ENCODE data around the gene METTL4. TPM values are rescaled to one million over a fixed set of nuclear protein-coding genes. Genes with fewer than 3 reads are reported as not detected.
"Not testable (repeated sequence)": the region's sequence is repeated elsewhere in the genome, so short reads cannot be mapped to it uniquely, and the experiment has no call there.

METTL4 gene
- total RNA-seq, 1 donor from 2014 or later, result 8.9 TPM

DNA sequence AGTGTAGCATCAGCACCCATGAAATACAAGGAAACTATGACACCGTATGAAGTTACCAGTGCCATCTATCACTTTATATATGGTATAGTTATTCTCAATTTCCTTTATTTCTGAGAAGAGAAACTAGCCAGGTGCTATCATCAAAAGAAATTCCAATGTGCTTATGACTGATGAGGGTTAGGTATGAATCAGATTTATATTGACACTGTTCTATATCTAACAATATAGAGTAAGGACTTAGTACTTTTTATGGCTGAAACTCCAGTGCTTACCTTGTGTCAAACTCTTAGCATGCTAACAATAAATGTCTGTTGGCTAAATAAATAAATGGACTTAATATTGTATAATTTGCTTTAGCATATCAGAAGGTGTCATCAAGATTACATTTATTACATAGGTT, 6.9 kb downstream of the METTL4 start:
- DNase-seq (ENCODE audit: low spot score), result no peak

DNA sequence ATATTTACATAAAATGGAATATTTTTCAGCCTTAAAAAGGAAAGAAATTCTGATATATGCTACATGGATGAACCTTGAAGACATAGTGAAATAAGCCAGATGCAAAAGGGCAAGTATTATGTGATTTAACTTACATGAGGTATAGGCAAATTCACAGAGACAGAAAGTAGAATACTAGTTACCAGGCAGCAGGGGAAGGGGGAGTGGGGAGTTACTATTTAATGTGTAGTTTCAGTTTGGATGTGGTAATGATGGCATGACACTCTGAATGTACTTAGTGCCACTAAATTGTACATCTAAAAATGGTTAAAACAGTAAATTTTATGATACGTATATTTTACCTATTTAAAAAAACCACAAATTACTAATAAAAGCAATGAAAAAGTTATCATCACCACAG, 12.1 kb downstream of the METTL4 start:
- DNase-seq (ENCODE audit: low spot score), result no peak

DNA sequence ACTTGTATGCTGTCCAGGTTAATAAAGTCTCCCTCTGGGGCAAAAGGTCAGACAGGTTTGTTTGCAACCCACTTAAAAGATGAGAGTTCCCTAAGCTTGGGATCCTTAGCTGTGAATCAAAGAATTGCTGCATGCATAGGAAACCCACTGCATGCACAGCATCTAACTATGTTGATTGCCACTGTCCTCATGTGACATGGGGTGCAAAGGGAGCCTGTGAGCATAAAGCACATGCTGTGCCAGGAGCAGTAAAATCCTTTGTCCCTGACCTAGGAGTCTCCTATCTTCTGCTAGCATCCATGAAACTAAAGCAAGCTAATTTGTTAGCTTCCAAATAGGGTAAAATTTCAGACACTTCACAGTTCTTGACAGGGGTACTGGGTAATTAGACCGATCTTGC, 13.8 kb downstream of the METTL4 start:
- no peak for DNase-seq (ENCODE audit: low spot score)

DNA sequence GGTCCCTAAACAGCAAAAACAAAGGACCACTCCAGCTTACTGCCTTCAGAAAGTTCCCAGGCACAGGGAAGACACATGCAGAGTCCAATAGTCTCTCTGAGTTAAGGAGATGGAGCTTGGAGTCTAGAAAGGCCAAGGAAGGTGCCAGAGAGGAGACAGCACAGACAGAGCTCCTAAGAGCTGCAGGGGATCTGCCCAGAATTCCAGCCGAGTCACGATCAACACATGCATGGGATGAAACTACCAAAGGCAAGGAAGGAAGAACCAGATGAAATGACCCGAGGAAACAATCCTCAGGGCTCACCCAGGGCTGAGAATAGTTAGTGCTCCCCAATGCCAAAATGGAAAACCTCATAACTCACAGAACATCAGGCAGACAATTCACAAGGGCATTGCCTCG, 15.4 kb downstream of the METTL4 start:
- DNase-seq (ENCODE audit: low spot score), result no peak

DNA sequence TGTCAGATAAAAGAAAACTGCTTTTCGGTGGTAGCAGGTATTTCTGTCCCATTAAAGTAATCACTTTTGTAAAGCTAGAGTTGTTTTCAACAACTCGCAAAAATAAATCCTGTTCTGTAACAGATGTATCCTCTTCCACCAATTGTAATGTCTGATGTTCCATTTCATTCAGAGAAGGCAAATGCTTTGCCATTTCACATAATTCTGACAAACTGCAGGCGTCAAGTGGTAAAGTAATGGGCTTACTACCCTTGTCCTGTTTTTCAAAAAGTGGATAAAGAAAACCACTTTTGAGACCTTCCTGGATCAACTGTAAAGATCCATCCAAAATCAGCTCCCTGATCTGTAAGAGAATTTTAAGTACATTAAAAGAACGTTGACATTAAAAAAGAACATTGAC, 16.6 kb downstream of the METTL4 start:
- DNase-seq (ENCODE audit: low spot score), result no peak

DNA sequence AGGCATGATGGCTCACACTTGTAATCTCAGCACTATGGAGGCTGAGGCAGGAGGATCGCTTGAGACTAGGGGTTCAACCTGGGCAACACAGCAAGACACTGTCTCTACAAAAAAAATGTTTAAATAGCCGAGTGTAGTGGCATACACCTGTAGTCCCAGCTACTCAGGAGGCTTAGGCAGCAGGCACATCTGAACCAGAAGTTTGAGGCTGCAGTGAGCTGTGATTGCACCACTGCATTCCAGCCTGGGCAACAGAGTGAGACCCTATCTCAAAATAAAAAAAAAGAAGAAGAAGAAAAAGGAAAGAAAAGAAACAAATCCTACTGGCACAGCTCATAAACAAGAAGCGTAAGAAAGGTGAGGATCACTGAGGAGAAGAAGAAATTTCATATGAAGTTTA, 19.9 kb downstream of the METTL4 start:
- no peak for DNase-seq (ENCODE audit: low spot score)

DNA sequence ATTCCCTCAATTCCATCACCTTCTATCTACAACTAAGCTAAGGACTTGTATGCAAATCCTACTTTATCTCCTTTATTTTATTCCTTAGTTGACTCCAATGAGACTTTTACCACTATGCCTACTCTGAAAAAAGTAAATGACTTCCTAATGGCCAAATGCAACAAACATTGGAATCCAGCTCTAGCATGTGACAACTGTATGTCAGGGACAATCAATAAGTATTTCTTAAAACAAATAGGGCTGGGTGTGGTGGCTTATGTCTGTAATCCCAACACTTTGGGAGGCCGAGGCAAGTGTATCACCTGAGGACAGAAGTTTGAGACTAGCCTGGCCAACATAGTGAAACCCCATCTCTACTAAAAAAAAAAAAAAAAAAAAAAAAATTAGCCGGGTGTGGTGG, 21.8 kb downstream of the METTL4 start:
- no peak for DNase-seq (ENCODE audit: low spot score)

DNA sequence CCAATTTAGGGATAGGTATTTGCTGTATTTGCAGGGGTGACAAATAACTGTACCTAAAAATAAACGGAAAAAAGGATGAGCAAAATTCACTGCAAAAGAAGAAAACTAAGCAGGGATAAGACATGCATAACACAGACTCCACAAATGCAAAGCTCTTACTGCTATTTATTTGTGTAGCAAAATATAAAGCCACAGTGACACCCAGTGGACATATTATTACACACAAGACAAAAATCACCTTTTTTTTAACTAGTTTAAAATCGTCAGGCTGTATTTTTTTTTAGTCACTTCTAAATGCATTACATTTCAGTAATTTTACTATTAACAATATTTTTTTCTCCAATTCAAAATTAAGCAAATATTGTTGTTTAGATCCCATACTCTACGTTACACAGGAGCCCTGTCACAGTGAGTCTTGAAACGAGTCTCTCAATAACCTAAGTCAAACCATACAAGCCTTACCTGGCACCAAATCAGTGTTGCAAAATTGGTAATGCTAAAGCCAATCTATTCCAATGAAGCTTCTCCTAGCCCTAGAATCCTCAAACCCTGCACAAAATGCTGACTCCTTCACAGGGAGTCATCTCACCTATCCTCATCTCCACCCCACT, 23.7 kb downstream of the METTL4 start:
- DNase-seq (ENCODE audit: low spot score), result no peak

DNA sequence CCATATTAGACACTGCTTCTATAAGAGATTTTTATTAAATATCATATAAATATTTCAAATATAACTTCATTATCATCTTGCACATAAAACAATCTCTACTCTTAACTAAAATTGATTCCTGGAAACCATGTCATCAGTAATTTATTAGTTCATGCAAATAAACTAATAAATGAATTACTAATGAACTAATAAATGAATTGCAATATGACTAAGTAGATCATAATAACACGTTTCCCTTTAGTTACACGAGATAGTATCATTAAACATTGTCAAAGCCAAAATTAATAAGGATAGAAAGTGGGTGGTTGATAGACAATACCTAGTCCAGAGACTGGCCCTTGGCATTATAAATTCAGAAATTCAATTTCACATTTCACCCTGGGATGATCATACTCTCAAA, 26.1 kb downstream of the METTL4 start:
- no peak for DNase-seq (ENCODE audit: low spot score)

DNA sequence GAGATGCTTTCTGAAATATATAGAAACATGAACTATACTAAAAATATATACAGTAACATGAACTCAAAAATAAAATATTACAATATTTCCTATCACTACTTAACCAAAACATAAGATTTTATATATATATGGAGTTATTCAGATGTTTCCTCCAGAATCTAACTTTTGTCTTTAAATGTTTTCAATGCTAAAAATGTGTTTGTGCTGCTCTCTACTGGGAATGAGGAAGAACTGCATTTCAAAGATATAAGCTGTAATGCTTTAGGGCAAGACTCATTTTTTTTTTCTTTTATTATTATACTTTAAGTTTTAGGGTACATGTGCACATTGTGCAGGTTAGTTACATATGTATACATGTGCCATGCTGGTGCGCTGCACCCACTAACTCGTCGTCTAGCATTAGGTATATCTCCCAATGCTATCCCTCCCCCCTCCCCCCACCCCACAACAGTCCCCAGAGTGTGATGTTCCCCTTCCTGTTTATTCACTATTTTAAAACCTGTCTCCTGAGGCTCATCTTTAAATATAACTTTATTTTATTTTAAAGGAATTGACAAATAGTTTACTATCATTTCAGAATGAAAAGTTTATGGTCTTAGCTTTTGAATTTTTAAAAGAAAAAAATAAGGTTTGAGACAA, 29.3 kb downstream of the METTL4 start:
- DNase-seq (ENCODE audit: low spot score), result not testable (repeated sequence)

DNA sequence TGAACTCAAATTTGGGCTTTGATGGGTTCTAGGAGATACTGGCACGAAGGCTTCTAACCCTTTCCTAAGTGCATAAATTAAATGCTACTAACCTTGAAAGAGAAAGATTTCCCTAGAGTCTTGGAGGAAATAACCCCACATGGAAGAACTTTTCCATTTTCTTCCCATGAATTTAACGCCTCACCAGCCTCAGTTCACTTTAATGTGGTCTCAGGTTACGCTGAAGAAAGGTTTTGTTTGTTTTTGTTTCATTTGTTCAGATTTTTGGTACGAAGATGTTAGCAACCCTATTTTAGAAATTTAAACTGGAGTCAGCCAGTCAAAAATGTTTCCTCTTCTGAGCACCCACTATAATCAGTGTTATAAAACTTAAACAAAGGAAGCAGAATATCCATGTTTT, 30.7 kb downstream of the METTL4 start:
- no peak for DNase-seq (ENCODE audit: low spot score)

DNA sequence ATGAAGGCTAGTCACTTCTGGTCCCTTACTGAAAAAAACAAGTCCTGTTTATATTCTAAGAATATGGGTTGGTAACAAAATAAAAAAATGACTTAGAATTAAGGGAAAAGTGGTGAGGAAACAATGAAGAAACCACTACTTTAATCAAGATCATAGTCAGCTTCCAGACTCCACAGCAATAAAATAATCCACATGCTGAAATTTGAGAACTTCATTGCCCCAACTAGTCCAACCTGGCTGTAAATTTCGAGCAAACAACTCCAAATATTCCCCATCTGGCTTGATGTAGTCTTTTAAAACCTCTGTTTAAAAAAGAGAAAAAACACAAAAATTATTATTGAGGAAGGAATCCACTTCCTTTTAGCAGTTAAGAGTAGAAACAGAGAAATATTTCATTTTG, 32.5 kb downstream of the METTL4 start:
- DNase-seq (ENCODE audit: low spot score), result no peak

DNA sequence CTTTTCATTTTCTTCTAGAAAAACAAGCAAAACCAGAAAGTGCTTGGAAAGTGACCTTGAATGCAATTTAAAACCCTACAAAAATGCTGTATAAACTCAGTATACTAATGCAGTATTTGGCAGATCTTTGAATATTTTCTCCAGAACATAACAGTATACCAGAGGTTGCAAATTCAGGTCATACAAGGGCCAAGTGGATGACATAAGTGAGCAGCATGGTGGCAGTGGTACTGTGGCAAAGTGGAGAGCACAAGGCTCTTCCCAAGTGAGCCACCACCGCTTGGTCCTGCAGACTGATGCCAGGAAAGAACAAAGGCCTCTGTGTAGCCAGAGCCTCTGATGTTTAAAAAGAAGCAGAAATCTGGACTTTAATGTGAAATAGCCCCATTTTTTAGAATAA, 33.1 kb downstream of the METTL4 start:
- DNase-seq (ENCODE audit: low spot score), result no peak

DNA sequence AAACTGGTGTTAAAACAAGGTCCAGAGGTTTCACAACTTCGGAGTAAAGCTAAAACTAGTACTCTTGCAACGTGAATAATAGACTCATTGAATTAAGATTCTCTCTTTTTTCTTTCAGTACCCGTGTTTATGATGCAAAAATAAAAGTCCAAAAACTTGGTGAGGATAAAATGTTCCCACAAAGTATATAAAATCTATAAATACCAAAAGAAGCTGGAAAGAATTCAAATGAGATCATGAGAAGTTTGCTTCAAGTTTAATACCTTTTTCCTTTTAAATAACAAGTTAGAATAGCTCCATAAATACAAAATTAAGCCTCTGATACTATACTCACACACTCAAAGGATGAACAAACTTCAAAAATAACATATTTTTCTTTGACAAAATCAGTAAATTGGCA, 34.0 kb downstream of the METTL4 start:
- no peak for DNase-seq (ENCODE audit: low spot score)

DNA sequence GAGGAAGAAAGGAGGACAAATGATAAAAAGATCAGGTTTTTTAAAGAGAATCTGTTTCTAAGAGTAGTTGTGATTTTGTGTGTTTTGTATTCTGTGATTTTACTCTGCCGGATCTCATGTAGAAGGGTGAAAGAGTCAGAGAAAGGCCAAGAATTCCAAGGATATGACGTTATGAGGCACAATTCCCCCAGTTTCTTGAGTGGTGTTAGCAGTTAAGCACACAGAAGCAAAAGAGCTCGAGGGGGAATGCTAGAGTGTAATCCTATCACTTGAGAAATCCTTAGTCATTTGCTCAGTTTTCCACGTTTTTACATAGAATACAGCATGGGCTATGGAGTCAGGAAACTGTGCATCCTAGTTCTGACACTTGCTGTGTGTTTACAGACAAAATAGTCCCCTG, 34.8 kb downstream of the METTL4 start:
- DNase-seq (ENCODE audit: low spot score), result no peak

DNA sequence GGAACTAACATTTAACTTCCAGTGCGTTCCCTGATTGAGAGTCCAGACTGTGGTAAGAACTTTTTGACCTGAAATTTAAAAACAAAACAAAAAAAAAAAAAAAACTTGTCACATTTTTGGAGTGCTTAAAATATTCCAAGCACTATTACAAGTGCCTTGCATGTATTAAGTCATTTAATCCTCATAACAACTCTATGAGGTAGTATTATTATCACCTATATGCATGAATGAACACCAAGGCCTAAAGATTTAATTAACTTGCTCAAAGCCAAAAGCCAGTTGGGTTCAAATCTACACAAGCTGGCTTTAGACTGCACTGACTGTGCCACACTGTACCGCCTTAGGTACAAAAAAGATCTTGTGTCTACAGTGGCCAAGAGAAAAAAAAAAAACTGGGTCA, 35.2 kb downstream of the METTL4 start:
- no peak for DNase-seq (ENCODE audit: low spot score)

DNA sequence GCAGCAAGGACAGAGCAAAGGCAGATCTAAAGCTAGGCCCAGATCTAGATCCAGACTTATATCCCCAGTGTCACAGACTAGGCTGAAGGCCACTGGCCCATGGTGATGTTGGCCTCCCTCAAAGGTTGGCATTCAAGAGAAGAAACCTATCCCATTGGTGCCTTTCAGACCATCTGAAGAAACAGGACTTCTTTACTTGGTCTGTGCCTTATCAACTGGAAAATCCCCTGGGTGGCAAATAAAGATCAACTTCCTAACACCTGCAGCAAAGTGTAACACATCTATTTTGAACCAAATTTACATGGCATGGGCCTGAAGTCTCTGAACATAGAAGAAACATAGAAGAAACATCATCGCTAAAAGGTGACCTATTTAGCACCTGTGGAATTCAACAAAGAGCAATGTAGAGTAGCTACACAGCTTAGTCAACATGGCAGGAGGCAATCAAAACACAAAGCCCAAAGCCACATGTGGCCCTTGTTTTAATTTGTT, 35.8 kb downstream of the METTL4 start:
- no peak for DNase-seq (ENCODE audit: low spot score)

DNA sequence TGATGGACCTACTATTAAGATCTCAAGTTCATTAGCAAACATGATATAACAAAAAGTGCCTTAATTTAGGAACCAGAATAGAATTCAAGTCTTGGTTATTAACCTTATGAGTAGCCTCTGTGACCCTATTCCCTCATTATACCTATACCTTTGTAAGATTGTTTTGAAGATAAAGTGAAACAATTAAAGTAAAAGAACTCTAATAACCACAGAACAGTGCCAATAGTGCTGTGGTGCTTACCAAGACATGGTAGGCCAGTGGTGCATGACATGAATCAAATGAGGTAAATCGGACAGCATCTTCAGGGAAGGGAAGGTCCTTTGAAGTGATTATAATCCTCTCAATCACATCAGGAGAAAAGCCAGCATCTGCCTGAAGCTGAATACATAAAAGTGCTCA, 36.4 kb downstream of the METTL4 start:
- no peak for DNase-seq (ENCODE audit: low spot score)

DNA sequence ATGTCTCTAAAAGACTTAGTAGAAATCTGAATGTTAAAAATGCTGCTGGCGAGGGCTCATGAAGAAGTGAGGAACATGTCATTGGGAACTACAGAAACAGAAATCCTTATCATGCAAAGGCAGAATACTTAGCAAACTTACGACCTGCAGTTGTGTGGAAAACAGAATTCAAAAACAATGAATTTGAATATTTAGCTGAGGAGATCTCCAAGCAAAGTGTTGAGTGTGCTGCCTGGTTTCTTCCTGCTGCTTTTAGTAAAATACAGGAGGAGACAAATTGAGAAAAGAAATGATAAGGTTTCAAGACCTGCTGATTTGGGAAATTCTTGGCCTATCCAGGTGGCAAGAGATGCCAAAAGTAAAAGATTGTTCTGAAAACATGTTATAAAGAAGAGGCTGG, 38.5 kb downstream of the METTL4 start:
- DNase-seq (ENCODE audit: low spot score), result no peak

DNA sequence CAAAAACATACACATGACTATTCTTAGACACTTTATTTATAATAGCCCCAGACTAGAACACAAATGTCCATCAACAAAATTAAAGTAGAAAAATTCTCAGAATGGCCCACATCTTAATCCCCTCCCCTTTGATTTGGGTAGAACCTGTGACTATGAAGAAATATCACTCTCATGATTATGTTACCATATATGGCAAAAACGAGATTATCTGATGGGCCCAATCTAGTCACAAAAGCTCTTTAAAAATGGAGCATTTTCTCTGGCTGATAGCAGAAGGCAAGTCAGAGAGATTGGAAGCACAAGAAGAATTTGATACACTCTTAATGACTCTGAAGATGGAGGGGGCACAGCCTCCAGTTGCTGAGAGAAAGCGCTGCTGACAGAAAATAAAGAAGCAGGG, 39.6 kb downstream of the METTL4 start:
- no peak for DNase-seq (ENCODE audit: low spot score)

DNA sequence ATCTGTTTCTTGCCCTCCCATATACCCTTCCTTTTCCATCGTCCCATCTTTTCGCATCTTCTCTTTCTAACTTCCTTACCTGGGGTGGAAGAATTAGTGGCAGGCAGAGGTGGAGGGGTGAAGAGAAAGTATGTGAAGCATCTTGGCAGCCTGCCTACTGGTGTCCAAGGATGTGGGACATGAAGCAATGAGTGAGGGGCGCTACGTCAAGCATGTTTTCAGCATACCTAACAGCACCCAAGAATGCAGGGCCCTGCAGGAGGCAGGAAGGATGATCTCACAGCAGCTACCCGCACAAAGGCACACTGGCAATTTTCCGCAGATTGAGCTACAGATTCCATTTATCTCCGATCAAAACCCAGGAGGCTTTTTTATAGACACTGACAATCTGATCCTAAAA, 42.2 kb downstream of the METTL4 start:
- no peak for DNase-seq (ENCODE audit: low spot score)

DNA sequence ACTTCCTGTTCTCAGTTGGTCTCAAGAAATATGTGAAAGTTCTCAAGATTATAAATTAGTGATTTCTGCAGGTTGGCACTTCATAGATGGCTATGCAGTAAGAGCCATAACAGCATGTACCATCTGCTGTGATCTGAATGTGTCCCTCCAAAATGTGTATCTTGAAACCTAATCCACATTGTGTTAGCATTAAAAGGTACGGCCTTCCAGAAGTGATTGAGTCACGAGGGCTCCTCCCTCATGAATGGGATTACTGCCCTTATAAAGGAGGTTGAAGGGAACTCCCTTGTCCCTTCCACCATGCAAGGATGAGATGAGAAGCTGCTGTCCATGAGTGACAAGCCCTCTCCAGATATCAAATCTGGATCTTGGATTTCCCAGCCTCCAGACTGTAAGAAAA, 45.0 kb downstream of the METTL4 start:
- DNase-seq (ENCODE audit: low spot score), result no peak

DNA sequence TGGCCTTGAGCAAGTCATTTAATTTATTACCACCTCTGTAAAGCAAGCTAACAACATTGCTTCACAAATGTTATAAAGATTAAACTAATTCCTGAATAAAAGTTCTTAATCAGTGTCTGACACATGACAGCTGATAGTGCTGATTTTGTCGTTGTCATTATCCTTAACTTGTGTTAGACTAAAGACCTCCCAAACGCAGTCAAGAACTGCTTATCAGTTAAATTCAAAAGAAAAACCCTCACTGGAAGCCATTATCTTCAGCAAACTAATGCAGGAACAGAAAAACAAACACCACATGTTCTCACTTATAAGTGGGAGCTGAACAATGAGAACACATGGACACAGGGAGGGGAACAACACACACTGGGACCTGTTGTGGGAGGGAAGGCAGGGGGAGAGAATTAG, 46.5 kb downstream of the METTL4 start:
- DNase-seq (ENCODE audit: low spot score), result not testable (repeated sequence)

DNA sequence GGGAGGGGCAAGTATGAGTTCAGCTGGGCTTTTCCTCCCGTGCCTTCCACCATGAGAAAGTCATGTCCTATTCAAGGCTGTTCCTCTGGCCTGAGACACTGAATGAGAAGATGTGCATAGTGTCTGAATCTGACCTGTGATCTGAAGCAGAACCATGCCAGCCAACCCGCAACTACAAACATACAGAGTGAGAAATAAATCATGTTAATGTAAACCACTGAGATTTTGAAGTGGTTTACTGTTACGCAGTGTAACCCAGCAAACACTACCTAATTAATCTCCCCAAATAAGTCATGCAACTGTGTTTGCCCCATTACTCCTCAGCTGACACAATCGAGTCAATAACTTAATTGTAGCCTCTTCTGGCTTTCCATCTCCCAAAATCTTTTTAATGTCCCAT, 49.2 kb downstream of the METTL4 start:
- DNase-seq (ENCODE audit: low spot score), result no peak

Data from mucosa of gallbladder (tissue), 1 donor.